Neural cell (in vitro differentiated cells): Measurements from ENCODE around the gene SERPINB3. TPM values are rescaled to one million over a fixed set of nuclear protein-coding genes. Genes with fewer than 3 reads are reported as not detected.

Experiments used
- H2AFZ ChIP-seq: fragments of 200-600, 300-800 bp; sonication (generic), shearing (Covaris generic); 2 replicates; pipeline ENCODE4 v1.6.0; 2014; ENCODE audit warnings: low read depth, mild to moderate bottlenecking, antibody characterized with exemption, low read length, moderate library complexity
- H3F3A ChIP-seq: fragments of 200-600 bp; shearing (Covaris generic); 2 replicates; pipeline ENCODE4 v1.6.1; 2016; ENCODE audit warnings: mild to moderate bottlenecking, moderate library complexity, mixed read lengths, antibody characterized with exemption, low read length; ENCODE audit not compliant: insufficient read depth, poor library complexity, severe bottlenecking
- H3K27ac ChIP-seq: fragments of 200-600, 300-800 bp; sonication (generic), shearing (Covaris generic); 2 replicates; pipeline ENCODE4 v1.5.1; 2014; ENCODE audit warnings: mild to moderate bottlenecking, low read length, moderate library complexity
- H3K27me3 ChIP-seq: fragments of 300-800, 200-600 bp; sonication (generic), shearing (Covaris generic); 2 replicates; pipeline ENCODE4 v1.6.0; 2014; ENCODE audit warnings: mild to moderate bottlenecking, low read depth, low read length, moderate library complexity; ENCODE audit not compliant: insufficient read depth
- H3K36me3 ChIP-seq: fragments of 300-800, 200-600 bp; sonication (generic), shearing (Covaris generic); 2 replicates; pipeline ENCODE4 v1.5.1; 2014; ENCODE audit warnings: mild to moderate bottlenecking, antibody characterized with exemption, low read length, moderate library complexity; ENCODE audit not compliant: insufficient read depth
- H3K4me2 ChIP-seq: fragments of 300-800, 200-600 bp; sonication (generic), shearing (Covaris generic); 2 replicates; pipeline ENCODE4 v1.6.0; 2014; ENCODE audit warnings: mild to moderate bottlenecking, low read length
- H3K4me3 ChIP-seq: fragments of 300-800, 200-600 bp; sonication (generic), shearing (Covaris generic); 2 replicates; pipeline ENCODE4 v1.5.1; 2014; ENCODE audit warnings: mild to moderate bottlenecking, low read length, moderate library complexity
- H3K79me2 ChIP-seq: fragments of 200-600 bp; shearing (Covaris generic); replicated peaks from 2 replicates; pipeline ENCODE4 v1.6.0; 2014; ENCODE audit warnings: mild to moderate bottlenecking, low read length, moderate library complexity; ENCODE audit not compliant: insufficient read depth
- H3K9ac ChIP-seq: fragments of 300-800, 200-600 bp; sonication (generic), shearing (Covaris generic); 2 replicates; pipeline ENCODE4 v1.6.1; 2016; ENCODE audit warnings: mild to moderate bottlenecking, low read length, mixed read lengths
- H3K9me2 ChIP-seq: fragments of 200-600 bp; shearing (Covaris generic); 2 replicates; pipeline ENCODE4 v1.6.1; 2016; ENCODE audit warnings: mild to moderate bottlenecking, low read length, mixed read lengths; ENCODE audit not compliant: insufficient read depth
- H3K9me3 ChIP-seq: fragments of 200-600, 300-800 bp; sonication (generic), shearing (Covaris generic); 2 replicates; pipeline ENCODE4 v1.6.1; 2016; ENCODE audit warnings: mild to moderate bottlenecking, mixed run types, low read length, moderate library complexity, mixed read lengths
- H4K20me1 ChIP-seq: fragments of 200-600 bp; shearing (Covaris generic); 2 replicates; pipeline ENCODE4 v1.6.1; 2016; ENCODE audit warnings: mild to moderate bottlenecking, mixed run types; ENCODE audit not compliant: insufficient read depth
- EP300 ChIP-seq: fragments of 450-650 bp; conservative IDR thresholded peaks from 2 replicates; pipeline ENCODE4 v1.6.1; 2014; ENCODE audit warnings: antibody characterized with exemption, mild to moderate bottlenecking, moderate library complexity; ENCODE audit not compliant: poor library complexity, severe bottlenecking
- EZH2 ChIP-seq: fragments of 200-600, 300-800 bp; shearing (Covaris generic), sonication (generic); IDR thresholded peaks from 2 replicates; pipeline ENCODE4 v1.6.1; 2014; ENCODE audit warnings: antibody characterized with exemption, low read length, borderline replicate concordance, mild to moderate bottlenecking; ENCODE audit not compliant: insufficient read depth, poor library complexity, severe bottlenecking
- MXI1 ChIP-seq: fragments of 450-650 bp; conservative IDR thresholded peaks from 2 replicates; pipeline ENCODE4 v1.6.1; 2014; ENCODE audit warnings: antibody characterized with exemption, mild to moderate bottlenecking; ENCODE audit not compliant: poor library complexity, severe bottlenecking
- POLR2AphosphoS5 ChIP-seq: IDR thresholded peaks from 2 replicates; pipeline ENCODE4 v1.6.1; 2012
- RAD21 ChIP-seq: fragments of 450-650 bp; conservative IDR thresholded peaks from 2 replicates; pipeline ENCODE4 v1.6.1; 2014; ENCODE audit warnings: antibody characterized with exemption, mild to moderate bottlenecking, moderate library complexity
- REST ChIP-seq: IDR thresholded peaks from 2 replicates; pipeline ENCODE4 v1.6.1; 2012; ENCODE audit warnings: borderline replicate concordance
- SMC3 ChIP-seq: fragments of 450-650 bp; conservative IDR thresholded peaks from 2 replicates; pipeline ENCODE4 v1.6.1; 2014; ENCODE audit warnings: antibody characterized with exemption, mild to moderate bottlenecking, moderate library complexity; ENCODE audit not compliant: poor library complexity
- TAF1 ChIP-seq: IDR thresholded peaks from 2 replicates; pipeline ENCODE4 v1.6.1; 2012; ENCODE audit warnings: low read depth
- polyA plus RNA-seq: library from polyadenylated mRNA; depleted of rRNA; stranded (reverse); fragments of >200 nt; gene quantifications from 2 replicates; pipeline ENCODE4 v1.2.3, GENCODE V29; 2014
- TF ChIP-seq, protein P1 (sequence below): fragments of 450-650 bp; IDR thresholded peaks from 2 replicates; pipeline ENCODE4 v1.5.1; 2014; ENCODE audit warnings: antibody characterized with exemption, mild to moderate bottlenecking, moderate library complexity; ENCODE audit not compliant: poor library complexity, severe bottlenecking

Gene SERPINB3
- polyA plus RNA-seq, 1 donor from 2014 or later = not detected

DNA sequence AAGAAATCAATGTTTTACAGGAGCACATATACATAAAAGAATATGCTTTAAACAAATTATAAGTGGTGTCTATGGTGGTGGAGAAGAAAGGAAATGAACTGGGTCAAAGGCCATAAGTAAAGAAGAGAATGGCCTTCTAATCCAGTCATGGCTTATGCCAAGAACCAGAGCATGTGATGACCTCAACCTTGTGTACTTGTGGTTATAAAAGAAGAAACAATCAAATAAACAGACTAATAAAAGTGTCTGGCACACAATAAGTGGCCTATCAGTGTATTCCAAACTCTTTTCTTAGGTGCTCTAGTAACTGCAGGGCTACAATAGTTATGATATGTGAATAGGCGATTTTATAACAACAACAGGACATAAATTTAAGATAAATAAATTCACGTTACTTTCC lies 43.7 kb upstream of the SERPINB3 start:
- Histone ChIP-seq H4K20me1 (no peaks in the 10 kb centered on the region), H3K9me3 (no peaks in the 10 kb centered on the region), H3K27me3 (no peaks in the 10 kb centered on the region), H3K9ac (no peak overlapping the region), H3K27ac (no peak overlapping the region), H3K36me3 (no peaks in the 10 kb centered on the region), H3K79me2 (no peaks in the 10 kb centered on the region), H3F3A (no peaks in the 10 kb centered on the region), H2AFZ (no peak overlapping the region), H3K4me3 (no peak overlapping the region), H3K4me2 (no peak overlapping the region), H3K9me2 (no peaks in the 10 kb centered on the region)
- TF ChIP-seq EZH2 = no peak
- TF ChIP-seq, protein P1, sequence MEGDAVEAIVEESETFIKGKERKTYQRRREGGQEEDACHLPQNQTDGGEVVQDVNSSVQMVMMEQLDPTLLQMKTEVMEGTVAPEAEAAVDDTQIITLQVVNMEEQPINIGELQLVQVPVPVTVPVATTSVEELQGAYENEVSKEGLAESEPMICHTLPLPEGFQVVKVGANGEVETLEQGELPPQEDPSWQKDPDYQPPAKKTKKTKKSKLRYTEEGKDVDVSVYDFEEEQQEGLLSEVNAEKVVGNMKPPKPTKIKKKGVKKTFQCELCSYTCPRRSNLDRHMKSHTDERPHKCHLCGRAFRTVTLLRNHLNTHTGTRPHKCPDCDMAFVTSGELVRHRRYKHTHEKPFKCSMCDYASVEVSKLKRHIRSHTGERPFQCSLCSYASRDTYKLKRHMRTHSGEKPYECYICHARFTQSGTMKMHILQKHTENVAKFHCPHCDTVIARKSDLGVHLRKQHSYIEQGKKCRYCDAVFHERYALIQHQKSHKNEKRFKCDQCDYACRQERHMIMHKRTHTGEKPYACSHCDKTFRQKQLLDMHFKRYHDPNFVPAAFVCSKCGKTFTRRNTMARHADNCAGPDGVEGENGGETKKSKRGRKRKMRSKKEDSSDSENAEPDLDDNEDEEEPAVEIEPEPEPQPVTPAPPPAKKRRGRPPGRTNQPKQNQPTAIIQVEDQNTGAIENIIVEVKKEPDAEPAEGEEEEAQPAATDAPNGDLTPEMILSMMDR = no peak
- TF ChIP-seq MXI1 = no peak
- TF ChIP-seq SMC3 = no peak
- no peak for TF ChIP-seq RAD21
- no peak for TF ChIP-seq TAF1
- no peak for TF ChIP-seq EP300
- no peak for TF ChIP-seq POLR2AphosphoS5
- no peak for TF ChIP-seq REST

- TF ChIP-seq POLR2AphosphoS5 = no peak
- TF ChIP-seq EZH2 = no peak
- Histone ChIP-seq H3F3A (no peaks in the 10 kb centered on the region), H4K20me1 (no peaks in the 10 kb centered on the region), H3K9ac (no peak within 1 kb of the TSS), H2AFZ (no peak within 1 kb of the TSS), H3K27ac (no peak within 1 kb of the TSS), H3K36me3 (no peaks in the 10 kb centered on the region), H3K79me2 (no peaks in the 10 kb centered on the region), H3K27me3 (no peaks in the 10 kb centered on the region), H3K9me2 (no peaks in the 10 kb centered on the region), H3K4me3 (no peak within 1 kb of the TSS), H3K9me3 (no peaks in the 10 kb centered on the region), H3K4me2 (no peak within 1 kb of the TSS)
These were observed 41.0 kb upstream of the SERPINB3 start, which contains the start of gene SERPINB11 for GRCh38 chr18:63702660-63703059. Gene SERPINB11, plus strand, starts transcription at chr18:63702960. Its CDS starts 7,234 bp downstream, at chr18:63710194.

- no peaks in the 10 kb centered on the region for H3K9me2 ChIP-seq
- H3K27ac ChIP-seq = no peak overlapping the region
- no peaks in the 10 kb centered on the region for H3K27me3 ChIP-seq
- no peaks in the 10 kb centered on the region for H3K9me3 ChIP-seq
- H3K4me2 ChIP-seq = no peak overlapping the region
- H3K4me3 ChIP-seq = no peak overlapping the region
- no peaks in the 10 kb centered on the region for H3F3A ChIP-seq
- H4K20me1 ChIP-seq = no peaks in the 10 kb centered on the region
- H3K36me3 ChIP-seq = no peaks in the 10 kb centered on the region
- H3K9ac ChIP-seq = no peak overlapping the region
- H3K79me2 ChIP-seq = no peaks in the 10 kb centered on the region
- no peak overlapping the region for H2AFZ ChIP-seq
- TF ChIP-seq EP300 (no peak), RAD21 (no peak), TAF1 (no peak), EZH2 (no peak), REST (no peak), POLR2AphosphoS5 (no peak), SMC3 (no peak), MXI1 (no peak)
- TF ChIP-seq, protein P1 = no peak
These were observed 40.3 kb upstream of the SERPINB3 start for GRCh38 chr18:63701952-63702351.
